ENCODE data around the gene CHP1.

- TF ChIP-seq CTCF (IDR thresholded peaks at IDR 0.05): no peak
- no peak for TF ChIP-seq POLR2A (IDR thresholded peaks at IDR 0.05)
These were observed 11.7 kb upstream of the CHP1 start for GRCh38 chr15:41219381-41219780.

Data from esophagus squamous epithelium (tissue), 4 donors.